Measurements from ENCODE around the gene ARGFX. TPM values are rescaled to one million over a fixed set of nuclear protein-coding genes. Genes with fewer than 3 reads are reported as not detected.

ARGFX gene
- polyA plus RNA-seq, 4 donors = not detected

- no peak overlapping the region for H3K27ac ChIP-seq (ENCODE audit: low read depth in 1 of 3, low read length in 2 of 3)
- peaks cover 0 to 8% (median 0%) of the 10 kb centered on the region in 3 donors for H3K4me1 ChIP-seq (ENCODE audit: control insufficient read depth in 3 of 3, insufficient read depth in 2 of 3, low read depth in 1 of 3, low read length in 2 of 3)
- no peak overlapping the region for H3K4me3 ChIP-seq (ENCODE audit: low read depth in 1 of 3, low read length in 3 of 3)
- no peak for FAIRE-seq
- no peaks in the 10 kb centered on the region for H3K9me3 ChIP-seq (ENCODE audit: control insufficient read depth in 2 of 2, insufficient read depth in 1 of 2, low read depth in 1 of 2, low read length in 1 of 2)
- DNase-seq = peak in 1 of 2 donors; percentile 22
- no peaks in the 10 kb centered on the region for H3K36me3 ChIP-seq (ENCODE audit: control insufficient read depth in 3 of 3, insufficient read depth in 2 of 3, low read depth in 1 of 3, low read length in 3 of 3)
- 38 to 40% (median 39%) methylated on average over 4 of the region's 4 CpGs for WGBS, 3 donors
- no peaks in the 10 kb centered on the region for H3K27me3 ChIP-seq (ENCODE audit: control insufficient read depth in 3 of 3, insufficient read depth in 3 of 3, low read length in 3 of 3)
Observed at GRCh38 chr3:121552379-121552778, 15.4 kb upstream of the ARGFX start.

- peaks cover 0 to 8% (median 0%) of the 10 kb centered on the region in 3 donors for H3K4me1 ChIP-seq (ENCODE audit: control insufficient read depth in 3 of 3, insufficient read depth in 2 of 3, low read depth in 1 of 3, low read length in 2 of 3)
- no peak for FAIRE-seq
- H3K27ac ChIP-seq (ENCODE audit: low read depth in 1 of 3, low read length in 2 of 3) = no peak overlapping the region
- no peaks in the 10 kb centered on the region for H3K36me3 ChIP-seq (ENCODE audit: control insufficient read depth in 3 of 3, insufficient read depth in 2 of 3, low read depth in 1 of 3, low read length in 3 of 3)
- no peak for DNase-seq
- H3K4me3 ChIP-seq (ENCODE audit: low read depth in 1 of 3, low read length in 3 of 3) = no peak overlapping the region
- 79 to 93% (median 87%) methylated on average over 3 of the region's 3 CpGs for WGBS, 3 donors
- H3K9me3 ChIP-seq (ENCODE audit: control insufficient read depth in 2 of 2, insufficient read depth in 1 of 2, low read depth in 1 of 2, low read length in 1 of 2) = no peaks in the 10 kb centered on the region
- H3K27me3 ChIP-seq (ENCODE audit: control insufficient read depth in 3 of 3, insufficient read depth in 3 of 3, low read length in 3 of 3) = no peaks in the 10 kb centered on the region
Observed at GRCh38 chr3:121552797-121553196, 15.0 kb upstream of the ARGFX start.

GRCh38 chr3:121557426-121557934, 10.3 kb upstream of the ARGFX start:
- DNase-seq (peak in 1 of 2 donors; percentile 40), FAIRE-seq (no peak)

GRCh38 chr3:121562148-121562547, 5.6 kb upstream of the ARGFX start:
- no peaks in the 10 kb centered on the region for H3K36me3 ChIP-seq (ENCODE audit: control insufficient read depth in 3 of 3, insufficient read depth in 2 of 3, low read depth in 1 of 3, low read length in 3 of 3)
- H3K27ac ChIP-seq (ENCODE audit: low read depth in 1 of 3, low read length in 2 of 3) = no peak overlapping the region
- H3K4me1 ChIP-seq (ENCODE audit: control insufficient read depth in 3 of 3, insufficient read depth in 2 of 3, low read depth in 1 of 3, low read length in 2 of 3) = no peaks in the 10 kb centered on the region
- FAIRE-seq = no peak
- H3K9me3 ChIP-seq (ENCODE audit: control insufficient read depth in 2 of 2, insufficient read depth in 1 of 2, low read depth in 1 of 2, low read length in 1 of 2) = no peaks in the 10 kb centered on the region
- no peak for DNase-seq
- no peaks in the 10 kb centered on the region for H3K27me3 ChIP-seq (ENCODE audit: control insufficient read depth in 3 of 3, insufficient read depth in 3 of 3, low read length in 3 of 3)
- no peak overlapping the region for H3K4me3 ChIP-seq (ENCODE audit: low read depth in 1 of 3, low read length in 3 of 3)

More at GRCh38 chr3:121557426-121557934, 10.3 kb upstream of the ARGFX start:
- Histone ChIP-seq H3K36me3 (ENCODE audit: control insufficient read depth in 3 of 3, insufficient read depth in 2 of 3, low read depth in 1 of 3, low read length in 3 of 3) (no peaks in the 10 kb centered on the region), H3K4me3 (ENCODE audit: low read depth in 1 of 3, low read length in 3 of 3) (no peak overlapping the region), H3K4me1 (ENCODE audit: control insufficient read depth in 3 of 3, insufficient read depth in 2 of 3, low read depth in 1 of 3, low read length in 2 of 3) (no peaks in the 10 kb centered on the region), H3K27ac (ENCODE audit: low read depth in 1 of 3, low read length in 2 of 3) (no peak overlapping the region), H3K9me3 (ENCODE audit: control insufficient read depth in 2 of 2, insufficient read depth in 1 of 2, low read depth in 1 of 2, low read length in 1 of 2) (no peaks in the 10 kb centered on the region), H3K27me3 (ENCODE audit: control insufficient read depth in 3 of 3, insufficient read depth in 3 of 3, low read length in 3 of 3) (no peaks in the 10 kb centered on the region)
- 80 to 90% (median 88%) methylated on average over 5 of the region's 5 CpGs for WGBS, 3 donors

- Histone ChIP-seq H3K36me3 (ENCODE audit: control insufficient read depth in 3 of 3, insufficient read depth in 2 of 3, low read depth in 1 of 3, low read length in 3 of 3) (no peaks in the 10 kb centered on the region), H3K27me3 (ENCODE audit: control insufficient read depth in 3 of 3, insufficient read depth in 3 of 3, low read length in 3 of 3) (no peaks in the 10 kb centered on the region), H3K4me1 (ENCODE audit: control insufficient read depth in 3 of 3, insufficient read depth in 2 of 3, low read depth in 1 of 3, low read length in 2 of 3) (no peaks in the 10 kb centered on the region), H3K4me3 (ENCODE audit: low read depth in 1 of 3, low read length in 3 of 3) (no peak overlapping the region), H3K27ac (ENCODE audit: low read depth in 1 of 3, low read length in 2 of 3) (no peak overlapping the region), H3K9me3 (ENCODE audit: control insufficient read depth in 2 of 2, insufficient read depth in 1 of 2, low read depth in 1 of 2, low read length in 1 of 2) (no peaks in the 10 kb centered on the region)
- FAIRE-seq (no peak), DNase-seq (no peak)
- 76 to 83% (median 82%) methylated on average over 9 of the region's 9 CpGs for WGBS, 3 donors
Observed at GRCh38 chr3:121566773-121567172, 976 bp upstream of the ARGFX start.

- Histone ChIP-seq H3K4me1 (ENCODE audit: control insufficient read depth in 3 of 3, insufficient read depth in 2 of 3, low read depth in 1 of 3, low read length in 2 of 3) (no peaks in the 10 kb centered on the region), H3K4me3 (ENCODE audit: low read depth in 1 of 3, low read length in 3 of 3) (no peak overlapping the region), H3K9me3 (ENCODE audit: control insufficient read depth in 2 of 2, insufficient read depth in 1 of 2, low read depth in 1 of 2, low read length in 1 of 2) (no peaks in the 10 kb centered on the region), H3K36me3 (ENCODE audit: control insufficient read depth in 3 of 3, insufficient read depth in 2 of 3, low read depth in 1 of 3, low read length in 3 of 3) (no peaks in the 10 kb centered on the region), H3K27me3 (ENCODE audit: control insufficient read depth in 3 of 3, insufficient read depth in 3 of 3, low read length in 3 of 3) (no peaks in the 10 kb centered on the region), H3K27ac (ENCODE audit: low read depth in 1 of 3, low read length in 2 of 3) (no peak overlapping the region)
- 25 to 57% (median 26%) methylated on average over 6 of the region's 6 CpGs for WGBS, 3 donors
- FAIRE-seq (no peak), DNase-seq (peak; percentile 61 to 82)
Observed at GRCh38 chr3:121574449-121574848, 6.7 kb downstream of the ARGFX start.

- Histone ChIP-seq H3K36me3 (ENCODE audit: control insufficient read depth in 3 of 3, insufficient read depth in 2 of 3, low read depth in 1 of 3, low read length in 3 of 3) (no peaks in the 10 kb centered on the region), H3K4me1 (ENCODE audit: control insufficient read depth in 3 of 3, insufficient read depth in 2 of 3, low read depth in 1 of 3, low read length in 2 of 3) (no peaks in the 10 kb centered on the region), H3K4me3 (ENCODE audit: low read depth in 1 of 3, low read length in 3 of 3) (no peak overlapping the region), H3K27ac (ENCODE audit: low read depth in 1 of 3, low read length in 2 of 3) (no peak overlapping the region), H3K9me3 (ENCODE audit: control insufficient read depth in 2 of 2, insufficient read depth in 1 of 2, low read depth in 1 of 2, low read length in 1 of 2) (no peaks in the 10 kb centered on the region), H3K27me3 (ENCODE audit: control insufficient read depth in 3 of 3, insufficient read depth in 3 of 3, low read length in 3 of 3) (no peaks in the 10 kb centered on the region)
- no peak for FAIRE-seq
- 64 to 73% (median 66%) methylated on average over 2 of the region's 2 CpGs for WGBS, 3 donors
- DNase-seq = no peak
Observed at GRCh38 chr3:121581691-121582090, 13.9 kb downstream of the ARGFX start.

- H3K4me1 ChIP-seq (ENCODE audit: control insufficient read depth in 3 of 3, insufficient read depth in 2 of 3, low read depth in 1 of 3, low read length in 2 of 3) = no peaks in the 10 kb centered on the region
Observed at GRCh38 chr3:121584418-121584817, 16.7 kb downstream of the ARGFX start.

More at GRCh38 chr3:121584418-121584817, 16.7 kb downstream of the ARGFX start:
- Histone ChIP-seq H3K27me3 (ENCODE audit: control insufficient read depth in 3 of 3, insufficient read depth in 3 of 3, low read length in 3 of 3) (peaks cover 0 to 2% (median 0%) of the 10 kb centered on the region in 3 donors), H3K9me3 (ENCODE audit: control insufficient read depth in 2 of 2, insufficient read depth in 1 of 2, low read depth in 1 of 2, low read length in 1 of 2) (no peaks in the 10 kb centered on the region), H3K4me3 (ENCODE audit: low read depth in 1 of 3, low read length in 3 of 3) (no peak overlapping the region), H3K36me3 (ENCODE audit: control insufficient read depth in 3 of 3, insufficient read depth in 2 of 3, low read depth in 1 of 3, low read length in 3 of 3) (no peaks in the 10 kb centered on the region), H3K27ac (ENCODE audit: low read depth in 1 of 3, low read length in 2 of 3) (no peak overlapping the region)
- no peak for FAIRE-seq
- no peak for DNase-seq
- 88 to 93% (median 93%) methylated on average over 1 of the region's 1 CpG for WGBS, 3 donors
